Right renal pelvis (tissue), 4 donors: ENCODE results near the gene PIH1D2. TPM values are rescaled to one million over a fixed set of nuclear protein-coding genes. Genes with fewer than 3 reads are reported as not detected.
"Not testable (repeated sequence)": the region's sequence is repeated elsewhere in the genome, so short reads cannot be mapped to it uniquely, and the experiment has no call there.

Experiments used
- DNase-seq, 4 donors: peaks; one replicate each; pipeline ENCODE4 v3.0.0-alpha.2; 2013; ENCODE audit warnings: low read depth in 4 of 4, low spot score in 3 of 4, missing footprints in 1 of 4
- polyA plus RNA-seq, 4 donors: library from polyadenylated mRNA; unstranded; fragments of 120-200 nt; gene quantifications; one replicate each; pipeline ENCODE4 v1.2.1, GENCODE V29; 2013; ENCODE audit not compliant: insufficient read length in 4 of 4

Gene PIH1D2
- polyA plus RNA-seq, 4 donors: 8.6 to 12.5 (median 9.8) TPM

GRCh38 chr11:112058103-112058502 lies 15.7 kb downstream of the PIH1D2 start:
- DNase-seq: no peak

GRCh38 chr11:112057170-112057569 lies 16.6 kb downstream of the PIH1D2 start:
- no peak for DNase-seq

GRCh38 chr11:112051768-112052167 lies 22.0 kb downstream of the PIH1D2 start:
- no peak for DNase-seq

- no peak for DNase-seq
These were observed 23.1 kb downstream of the PIH1D2 start for GRCh38 chr11:112050721-112051120.

- no peak for DNase-seq
These were observed 24.0 kb downstream of the PIH1D2 start for GRCh38 chr11:112049777-112050176.

GRCh38 chr11:112048256-112048655 lies 25.6 kb downstream of the PIH1D2 start:
- DNase-seq: not testable (repeated sequence)

- not testable (repeated sequence) for DNase-seq
These were observed 27.2 kb downstream of the PIH1D2 start for GRCh38 chr11:112046647-112047046.

- DNase-seq: no peak
These were observed 28.9 kb downstream of the PIH1D2 start for GRCh38 chr11:112044961-112045360.

GRCh38 chr11:112042961-112043304 lies 30.9 kb downstream of the PIH1D2 start:
- no peak for DNase-seq

- no peak for DNase-seq
These were observed 31.5 kb downstream of the PIH1D2 start for GRCh38 chr11:112042161-112042960.

- DNase-seq: no peak
These were observed 36.3 kb downstream of the PIH1D2 start for GRCh38 chr11:112037527-112037926.

- DNase-seq: no peak
These were observed 39.9 kb downstream of the PIH1D2 start for GRCh38 chr11:112033902-112034301.

GRCh38 chr11:112029460-112029859 lies 44.4 kb downstream of the PIH1D2 start:
- DNase-seq: no peak

- not testable (repeated sequence) for DNase-seq
These were observed 46.9 kb downstream of the PIH1D2 start for GRCh38 chr11:112026784-112027410.

GRCh38 chr11:112025707-112026106 lies 48.1 kb downstream of the PIH1D2 start:
- DNase-seq: no peak

- DNase-seq: peak; percentile 72 to 80 (median 75)
These were observed 48.8 kb downstream of the PIH1D2 start, which contains the start of gene DLAT for GRCh38 chr11:112024773-112025678. TSS of gene DLAT (plus strand) at chr11:112025408. CDS start at chr11:112025473, 65 bp downstream.

GRCh38 chr11:112024178-112024772 lies 49.5 kb downstream of the PIH1D2 start:
- DNase-seq: no peak

- DNase-seq: no peak
These were observed 50.7 kb downstream of the PIH1D2 start for GRCh38 chr11:112023104-112023503.

GRCh38 chr11:112019066-112019465 lies 54.8 kb downstream of the PIH1D2 start:
- DNase-seq: no peak
